ACC112 (cell line): ENCODE data around the gene IRS2.

Experiments used
- H2AFZ ChIP-seq: fragments of 200-600 bp; sonication (generic); one replicate; pipeline ENCODE4 v1.6.0; 2017; ENCODE audit warnings: antibody characterized with exemption, low read length; ENCODE audit not compliant: unreplicated experiment
- H3K27ac ChIP-seq: fragments of 200-600 bp; sonication (generic); 2 replicates; pipeline ENCODE4 v1.5.1; 2014; ENCODE audit warnings: low read depth, mild to moderate bottlenecking, antibody characterized with exemption, low read length, moderate library complexity
- H3K27me3 ChIP-seq: fragments of 200-600 bp; sonication (generic); 2 replicates; pipeline ENCODE4 v1.6.1; 2014; ENCODE audit warnings: mild to moderate bottlenecking, antibody characterized with exemption, low read length, moderate library complexity, mixed read lengths; ENCODE audit not compliant: insufficient read depth
- H3K36me3 ChIP-seq: fragments of 200-600 bp; sonication (generic); 2 replicates; pipeline ENCODE4 v1.6.1; 2016; ENCODE audit warnings: mild to moderate bottlenecking, antibody characterized with exemption, low read length, moderate library complexity, mixed read lengths; ENCODE audit not compliant: insufficient read depth
- H3K4me1 ChIP-seq: fragments of 200-600 bp; sonication (generic); one replicate; pipeline ENCODE4 v1.6.1; 2016; ENCODE audit warnings: low read length, mixed read lengths; ENCODE audit not compliant: insufficient read depth, unreplicated experiment, control insufficient read depth
- H3K4me3 ChIP-seq: fragments of 200-600 bp; sonication (generic); 2 replicates; pipeline ENCODE4 v1.5.1; 2014; ENCODE audit warnings: mild to moderate bottlenecking, low read depth, low read length
- H3K79me2 ChIP-seq: fragments of 200-600 bp; sonication (generic); one replicate; pipeline ENCODE4 v1.6.0; 2016; ENCODE audit warnings: low read length; ENCODE audit not compliant: control insufficient read depth, unreplicated experiment, insufficient read depth

Gene IRS2

GRCh38 chr13:109816808-109817203 is 30.4 kb upstream of the IRS2 start:
- no peaks in the 10 kb centered on the region for H3K36me3 ChIP-seq
- no peak overlapping the region for H3K4me3 ChIP-seq
- peaks cover 12% of the 10 kb centered on the region; the same call in 1 of the 2 replicates for H3K27me3 ChIP-seq
- peaks cover 15% of the 10 kb centered on the region for H3K4me1 ChIP-seq
- no peak overlapping the region for H2AFZ ChIP-seq
- no peaks in the 10 kb centered on the region for H3K79me2 ChIP-seq
- no peak overlapping the region for H3K27ac ChIP-seq

DNA sequence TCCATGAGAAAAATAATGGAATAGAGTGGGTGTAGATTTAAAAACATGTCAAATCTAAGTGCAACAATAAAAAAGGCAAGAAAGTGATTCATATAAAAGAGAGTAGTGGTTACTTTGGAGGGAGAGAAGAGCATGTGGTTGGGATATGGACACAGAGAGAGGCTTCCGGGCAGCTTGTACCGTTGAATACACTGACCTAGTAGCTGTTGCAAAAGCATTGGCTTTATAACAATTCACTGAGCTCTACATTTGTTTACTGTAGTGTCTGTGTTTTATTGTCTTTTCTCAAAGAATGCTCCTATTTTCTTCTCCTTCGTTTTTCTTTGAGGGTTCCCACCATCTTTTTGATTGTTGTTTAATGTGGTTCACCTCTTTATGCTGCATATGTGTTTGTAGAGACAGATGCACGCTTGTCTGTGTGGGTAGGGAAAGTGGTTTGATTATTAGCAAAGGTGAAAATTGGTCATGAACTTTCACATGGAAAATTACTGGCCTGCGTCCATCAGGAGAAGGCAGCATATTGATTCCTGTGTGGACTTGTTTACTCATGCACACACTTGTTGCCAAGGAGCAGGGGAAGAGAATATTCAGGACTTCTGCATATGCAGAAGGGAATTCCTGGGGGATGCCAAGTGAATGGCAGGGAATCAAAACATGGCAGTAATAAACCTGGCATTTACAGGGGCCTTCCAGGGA is 29.9 kb upstream of the IRS2 start:
- H3K79me2 ChIP-seq: no peaks in the 10 kb centered on the region
- H3K27me3 ChIP-seq: peaks cover 12% of the 10 kb centered on the region; the same call in 1 of the 2 replicates
- peaks cover 15% of the 10 kb centered on the region for H3K4me1 ChIP-seq
- H3K4me3 ChIP-seq: no peak overlapping the region
- H3K27ac ChIP-seq: no peak overlapping the region
- no peaks in the 10 kb centered on the region for H3K36me3 ChIP-seq
- no peak overlapping the region for H2AFZ ChIP-seq

DNA sequence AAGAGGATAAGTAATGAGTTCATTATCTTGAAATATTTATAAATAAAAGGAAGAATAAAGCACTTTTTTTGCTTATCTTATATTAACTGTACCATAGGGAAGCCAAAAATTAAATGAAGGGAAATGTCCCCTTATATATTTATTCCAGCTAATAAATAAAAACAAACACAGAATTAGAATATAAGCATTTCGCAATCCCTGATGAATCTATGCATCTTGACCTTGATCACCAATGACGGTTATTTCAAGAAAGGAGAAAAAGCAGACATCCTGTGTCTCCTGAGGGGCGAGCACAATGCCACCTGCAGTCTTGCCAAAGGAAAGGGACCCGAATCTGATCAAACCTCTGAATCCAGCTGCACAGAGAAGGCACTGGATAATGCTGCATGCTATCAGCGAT is 29.3 kb upstream of the IRS2 start:
- Histone ChIP-seq H2AFZ (no peak overlapping the region), H3K4me3 (no peak overlapping the region), H3K4me1 (peaks cover 15% of the 10 kb centered on the region), H3K27ac (no peak overlapping the region), H3K79me2 (no peaks in the 10 kb centered on the region), H3K27me3 (peaks cover 12% of the 10 kb centered on the region; the same call in 1 of the 2 replicates), H3K36me3 (no peaks in the 10 kb centered on the region)

- H3K79me2 ChIP-seq: no peaks in the 10 kb centered on the region
- peaks cover 19% of the 10 kb centered on the region; the same call in 1 of the 2 replicates for H3K27me3 ChIP-seq
- peaks cover 15% of the 10 kb centered on the region for H3K4me1 ChIP-seq
- H2AFZ ChIP-seq: no peak overlapping the region
- H3K27ac ChIP-seq: no peak overlapping the region
- H3K4me3 ChIP-seq: no peak overlapping the region
- H3K36me3 ChIP-seq: no peaks in the 10 kb centered on the region
Measured at GRCh38 chr13:109813663-109814062, 27.3 kb upstream of the IRS2 start.

GRCh38 chr13:109812382-109812781 is 26.0 kb upstream of the IRS2 start:
- Histone ChIP-seq H3K4me3 (no peak overlapping the region), H3K79me2 (no peaks in the 10 kb centered on the region), H2AFZ (no peak overlapping the region), H3K27ac (no peak overlapping the region), H3K4me1 (peaks cover 12% of the 10 kb centered on the region), H3K36me3 (no peaks in the 10 kb centered on the region), H3K27me3 (peaks cover 19% of the 10 kb centered on the region; the same call in 1 of the 2 replicates)

GRCh38 chr13:109810761-109811510 is 24.6 kb upstream of the IRS2 start:
- Histone ChIP-seq H3K36me3 (no peaks in the 10 kb centered on the region), H3K4me1 (no peaks in the 10 kb centered on the region), H3K4me3 (no peak overlapping the region), H3K27ac (no peak overlapping the region), H3K27me3 (peaks cover 19% of the 10 kb centered on the region; the same call in 1 of the 2 replicates), H2AFZ (no peak overlapping the region), H3K79me2 (no peaks in the 10 kb centered on the region)

DNA sequence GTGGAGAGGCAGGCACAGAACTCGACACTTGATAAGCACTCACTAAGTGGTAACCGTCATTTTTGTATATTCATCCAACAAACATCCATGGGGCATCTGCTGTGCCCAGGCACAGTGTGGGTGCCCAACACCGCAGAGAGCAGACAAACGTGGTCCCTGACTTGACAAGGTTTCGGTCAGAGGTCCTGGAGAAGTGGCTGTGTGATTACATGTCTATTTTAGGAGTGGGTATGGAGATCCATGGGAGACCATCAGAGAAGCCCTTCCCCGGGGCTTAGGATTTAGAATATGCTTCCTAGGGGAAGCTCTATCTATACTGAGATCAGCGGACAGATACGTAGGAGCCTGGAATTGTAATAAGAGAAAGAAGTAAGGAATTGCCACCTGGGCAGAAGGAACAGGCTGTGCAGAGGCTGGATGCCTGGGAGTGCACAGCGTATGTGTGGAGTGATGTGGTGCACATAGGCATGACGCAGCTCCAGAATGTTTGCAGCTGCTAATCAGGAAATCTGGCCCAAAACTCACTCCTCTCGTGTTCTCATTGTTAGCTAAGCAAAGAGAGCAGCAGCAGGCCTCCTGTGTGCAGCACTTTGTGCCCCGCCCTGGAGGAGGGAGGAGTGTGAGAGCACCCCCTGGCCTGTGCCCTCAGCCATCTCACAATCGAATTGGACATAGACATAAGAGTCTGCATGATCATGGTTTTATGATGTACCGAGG is 23.0 kb upstream of the IRS2 start:
- H3K36me3 ChIP-seq: no peaks in the 10 kb centered on the region
- H2AFZ ChIP-seq: no peak overlapping the region
- H3K27me3 ChIP-seq: peaks cover 14% of the 10 kb centered on the region; the same call in 1 of the 2 replicates
- H3K79me2 ChIP-seq: no peaks in the 10 kb centered on the region
- no peaks in the 10 kb centered on the region for H3K4me1 ChIP-seq
- H3K27ac ChIP-seq: no peak overlapping the region
- no peak overlapping the region for H3K4me3 ChIP-seq

DNA sequence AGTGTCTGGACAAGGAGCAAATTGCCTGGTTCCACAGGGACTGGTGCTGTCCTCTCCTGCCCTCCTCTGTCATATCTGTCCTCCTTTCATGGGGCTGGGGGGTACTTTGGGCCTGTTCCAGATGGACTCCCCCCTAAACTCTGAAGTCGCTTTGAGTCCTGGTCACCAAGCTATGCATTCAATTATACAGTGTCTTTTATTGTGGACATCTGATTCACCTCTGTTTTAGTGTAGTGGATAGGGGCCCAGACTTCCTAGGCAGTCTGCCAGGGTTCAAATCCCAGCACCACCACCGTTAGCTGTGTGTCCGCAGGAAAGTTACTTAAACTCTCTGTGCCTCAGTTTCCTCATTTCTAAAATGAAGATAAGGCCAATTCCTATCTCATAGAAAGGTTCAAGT is 21.0 kb upstream of the IRS2 start:
- no peaks in the 10 kb centered on the region for H3K4me1 ChIP-seq
- no peaks in the 10 kb centered on the region for H3K79me2 ChIP-seq
- no peak overlapping the region for H3K27ac ChIP-seq
- H3K36me3 ChIP-seq: no peaks in the 10 kb centered on the region
- H3K4me3 ChIP-seq: no peak overlapping the region
- H2AFZ ChIP-seq: no peak overlapping the region
- peaks cover 8% of the 10 kb centered on the region; the same call in 1 of the 2 replicates for H3K27me3 ChIP-seq

DNA sequence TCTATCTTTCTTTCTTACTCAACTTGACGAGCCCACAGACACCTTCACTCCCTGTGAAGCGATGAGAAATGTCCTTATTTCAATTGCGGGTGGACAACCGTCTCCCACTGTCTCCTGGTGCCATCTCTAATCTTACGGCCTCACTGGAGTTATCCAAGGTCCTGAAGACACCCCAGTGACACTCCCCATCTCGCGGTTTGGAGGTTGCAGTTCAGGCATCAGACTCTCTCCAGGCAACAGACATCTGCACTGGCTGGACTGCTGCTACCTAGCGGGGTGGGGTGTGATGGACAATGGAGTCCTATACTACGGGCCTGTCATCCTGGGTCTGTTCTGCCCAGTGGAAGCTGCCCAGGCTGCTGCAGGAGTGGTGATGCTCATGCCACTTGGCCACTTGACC is 18.3 kb upstream of the IRS2 start:
- no peak overlapping the region for H2AFZ ChIP-seq
- no peak overlapping the region for H3K27ac ChIP-seq
- H3K36me3 ChIP-seq: no peaks in the 10 kb centered on the region
- H3K4me3 ChIP-seq: no peak overlapping the region
- H3K27me3 ChIP-seq: peaks cover 5% of the 10 kb centered on the region; the same call in 1 of the 2 replicates
- H3K4me1 ChIP-seq: no peaks in the 10 kb centered on the region
- no peaks in the 10 kb centered on the region for H3K79me2 ChIP-seq

- no peaks in the 10 kb centered on the region for H3K36me3 ChIP-seq
- no peaks in the 10 kb centered on the region for H3K4me1 ChIP-seq
- no peaks in the 10 kb centered on the region for H3K27me3 ChIP-seq
- no peaks in the 10 kb centered on the region for H3K79me2 ChIP-seq
- H3K27ac ChIP-seq: no peak overlapping the region
- H2AFZ ChIP-seq: no peak overlapping the region
- H3K4me3 ChIP-seq: no peak overlapping the region
Measured at GRCh38 chr13:109803825-109804224, 17.4 kb upstream of the IRS2 start.
